Measurements from ENCODE around the gene IZUMO1.
A peak's percentile ranks its signal among the peaks of the same experiment; 100 is the strongest.

The IZUMO1 gene

GRCh38 chr19:48739404-48740163 lies 7.1 kb downstream of the IZUMO1 start:
- H3K4me1 Mint-ChIP-seq = peaks cover 42% of the 10 kb centered on the region
- no peaks in the 10 kb centered on the region for H3K9me3 Mint-ChIP-seq
- no peaks in the 10 kb centered on the region for H3K36me3 Mint-ChIP-seq (ENCODE audit: low read depth)
- TF ChIP-seq CTCF (IDR thresholded peaks at IDR 0.05) = no peak
- DNase-seq = no peak
- no peak overlapping the region for H3K27ac Mint-ChIP-seq
- H3K4me3 Mint-ChIP-seq = peak overlapping the region; percentile 71
- peaks cover 47% of the 10 kb centered on the region for H3K27me3 Mint-ChIP-seq (ENCODE audit: low read depth, poor library complexity)

GRCh38 chr19:48738557-48739403 lies 7.9 kb downstream of the IZUMO1 start:
- H3K36me3 Mint-ChIP-seq (ENCODE audit: low read depth) = no peaks in the 10 kb centered on the region
- peaks cover 42% of the 10 kb centered on the region for H3K4me1 Mint-ChIP-seq
- peak; percentile 100 for DNase-seq
- no peak for TF ChIP-seq CTCF (IDR thresholded peaks at IDR 0.05)
- H3K27ac Mint-ChIP-seq = peak overlapping the region; percentile 95
- H3K27me3 Mint-ChIP-seq (ENCODE audit: low read depth, poor library complexity) = peaks cover 47% of the 10 kb centered on the region
- H3K9me3 Mint-ChIP-seq = no peaks in the 10 kb centered on the region
- peak overlapping the region; percentile 83 for H3K4me3 Mint-ChIP-seq

GRCh38 chr19:48737360-48737998 lies 9.2 kb downstream of the IZUMO1 start:
- H3K27ac Mint-ChIP-seq = no peak overlapping the region
- H3K9me3 Mint-ChIP-seq = no peaks in the 10 kb centered on the region
- TF ChIP-seq CTCF (IDR thresholded peaks at IDR 0.05) = no peak
- peaks cover 42% of the 10 kb centered on the region for H3K4me1 Mint-ChIP-seq
- DNase-seq = no peak
- peaks cover 46% of the 10 kb centered on the region for H3K27me3 Mint-ChIP-seq (ENCODE audit: low read depth, poor library complexity)
- peak overlapping the region; percentile 54 for H3K4me3 Mint-ChIP-seq
- no peaks in the 10 kb centered on the region for H3K36me3 Mint-ChIP-seq (ENCODE audit: low read depth)

GRCh38 chr19:48735031-48735615 lies 11.6 kb downstream of the IZUMO1 start:
- Mint-ChIP-seq H3K36me3 (ENCODE audit: low read depth) (peaks cover 4% of the 10 kb centered on the region), H3K4me3 (peak overlapping the region; percentile 79), H3K9me3 (no peaks in the 10 kb centered on the region), H3K4me1 (peaks cover 26% of the 10 kb centered on the region), H3K27me3 (ENCODE audit: low read depth, poor library complexity) (peaks cover 32% of the 10 kb centered on the region), H3K27ac (no peak overlapping the region)
- TF ChIP-seq CTCF (IDR thresholded peaks at IDR 0.05) = no peak
- DNase-seq = peak; percentile 64

- Mint-ChIP-seq H3K9me3 (no peaks in the 10 kb centered on the region), H3K27me3 (ENCODE audit: low read depth, poor library complexity) (peaks cover 28% of the 10 kb centered on the region), H3K4me3 (peak overlapping the region; percentile 79), H3K27ac (no peak overlapping the region), H3K4me1 (peaks cover 26% of the 10 kb centered on the region), H3K36me3 (ENCODE audit: low read depth) (peaks cover 4% of the 10 kb centered on the region)
- no peak for DNase-seq
- no peak for TF ChIP-seq CTCF (IDR thresholded peaks at IDR 0.05)
These were observed 12.1 kb downstream of the IZUMO1 start for GRCh38 chr19:48734625-48735024.
